ENCODE results near the gene GDPGP1. TPM values are rescaled to one million over a fixed set of nuclear protein-coding genes. Genes with fewer than 3 reads are reported as not detected.

The GDPGP1 gene
- polyA plus RNA-seq, 1 donor from 2014 or later = 4.3 TPM

DNA sequence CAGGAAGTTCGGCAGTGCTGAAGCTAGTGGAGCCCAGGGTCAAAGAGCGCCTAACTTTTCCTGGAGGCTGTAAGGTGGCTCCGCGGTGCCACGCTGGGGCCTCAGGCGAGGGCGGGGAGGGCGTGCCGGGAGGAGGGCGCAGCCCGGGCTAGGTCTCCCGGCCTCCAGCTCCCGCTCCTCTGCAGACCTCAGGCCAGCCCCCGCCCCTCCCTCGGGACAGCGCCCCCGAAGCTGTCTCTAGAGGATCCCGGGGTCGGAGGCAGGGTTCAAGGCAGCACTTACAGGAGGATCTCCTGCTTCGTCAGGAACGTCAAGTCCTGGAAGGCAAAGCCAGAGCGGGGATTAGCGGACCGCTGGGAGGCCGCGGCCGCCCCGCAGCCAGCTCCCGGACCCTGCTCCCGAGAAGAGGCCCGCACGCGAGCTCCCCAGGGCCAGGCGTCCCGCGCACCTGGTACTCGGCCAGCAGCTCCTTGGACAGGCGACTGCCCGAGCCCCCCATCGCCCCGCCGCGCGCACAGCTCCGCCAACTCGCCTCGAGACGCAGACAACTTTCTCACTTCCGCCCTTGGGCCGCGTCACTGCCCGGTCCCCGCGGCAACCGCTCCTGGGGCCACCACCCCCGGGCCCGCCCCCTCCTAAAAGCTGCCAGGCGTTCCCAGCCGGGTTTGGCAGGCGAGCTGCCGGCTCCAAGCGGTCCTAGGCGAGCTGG, 468 bp upstream of the GDPGP1 start, which contains the start of gene CIB1:
CIB1 (minus strand) TSS at position 555 of the 709 bp plus-strand sequence; CDS start at position 499, 56 bp downstream.
- Histone ChIP-seq H3K4me2 (ENCODE audit: low read length) (peak within 1 kb of the TSS; percentile 79), H3K9me3 (ENCODE audit: low read length) (no peaks in the 10 kb centered on the region), H3K9me2 (ENCODE audit: insufficient read depth, low read length) (no peaks in the 10 kb centered on the region), H3F3A (ENCODE audit: insufficient read depth, low read length, poor library complexity, severe bottlenecking) (no peaks in the 10 kb centered on the region), H3K27me3 (ENCODE audit: insufficient read depth, low read depth, low read length) (no peaks in the 10 kb centered on the region), H2AFZ (ENCODE audit: low read depth, low read length) (peak within 1 kb of the TSS; percentile 63), H3K27ac (ENCODE audit: low read length) (peak within 1 kb of the TSS; percentile 59), H3K9ac (ENCODE audit: low read length) (peak within 1 kb of the TSS; percentile 73), H3K79me2 (replicated peaks; ENCODE audit: insufficient read depth, low read length) (no peaks in the 10 kb centered on the region), H4K20me1 (ENCODE audit: insufficient read depth) (no peaks in the 10 kb centered on the region), H3K4me3 (ENCODE audit: low read length) (peak within 1 kb of the TSS; percentile 90), H3K36me3 (ENCODE audit: insufficient read depth, low read length) (no peaks in the 10 kb centered on the region)
- TF ChIP-seq SMC3 (conservative IDR thresholded peaks at IDR 0.05; ENCODE audit: poor library complexity) (peak; percentile 4), TAF1 (IDR thresholded peaks at IDR 0.05; ENCODE audit: low read depth) (peak; percentile 68), MXI1 (conservative IDR thresholded peaks at IDR 0.05; ENCODE audit: poor library complexity, severe bottlenecking) (peak; percentile 62), RAD21 (conservative IDR thresholded peaks at IDR 0.05) (no peak)

DNA sequence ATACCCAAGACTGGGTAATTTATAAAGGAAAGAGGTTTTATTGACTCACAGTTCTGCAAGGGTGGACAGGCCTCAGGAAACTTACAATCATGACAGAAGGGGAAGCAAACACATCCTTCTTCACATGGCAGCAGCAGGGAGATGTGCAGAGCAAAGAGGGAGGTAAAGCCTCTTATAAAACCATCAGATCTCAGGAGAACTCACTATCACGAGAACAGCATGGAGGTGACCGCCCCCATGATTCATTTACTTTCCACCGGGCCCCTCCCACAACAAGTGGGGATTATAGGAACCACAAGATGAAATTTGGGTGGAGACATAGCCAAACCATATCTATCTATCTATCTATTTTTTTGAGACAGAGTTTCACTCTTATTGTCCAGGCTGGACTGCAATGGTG, 5.4 kb downstream of the GDPGP1 start:
- Histone ChIP-seq H4K20me1 (ENCODE audit: insufficient read depth) (no peaks in the 10 kb centered on the region), H3K27ac (ENCODE audit: low read length) (no peak overlapping the region), H2AFZ (ENCODE audit: low read depth, low read length) (no peak overlapping the region), H3K9me3 (ENCODE audit: low read length) (no peaks in the 10 kb centered on the region), H3K4me3 (ENCODE audit: low read length) (no peak overlapping the region), H3K4me2 (ENCODE audit: low read length) (no peak overlapping the region), H3K36me3 (ENCODE audit: insufficient read depth, low read length) (no peaks in the 10 kb centered on the region), H3K27me3 (ENCODE audit: insufficient read depth, low read depth, low read length) (no peaks in the 10 kb centered on the region), H3F3A (ENCODE audit: insufficient read depth, low read length, poor library complexity, severe bottlenecking) (no peaks in the 10 kb centered on the region), H3K9me2 (ENCODE audit: insufficient read depth, low read length) (no peaks in the 10 kb centered on the region), H3K9ac (ENCODE audit: low read length) (no peak overlapping the region), H3K79me2 (replicated peaks; ENCODE audit: insufficient read depth, low read length) (no peaks in the 10 kb centered on the region)
- TF ChIP-seq RAD21 (conservative IDR thresholded peaks at IDR 0.05) (no peak), SMC3 (conservative IDR thresholded peaks at IDR 0.05; ENCODE audit: poor library complexity) (no peak), MXI1 (conservative IDR thresholded peaks at IDR 0.05; ENCODE audit: poor library complexity, severe bottlenecking) (no peak)
- TF ChIP-seq, protein P1, sequence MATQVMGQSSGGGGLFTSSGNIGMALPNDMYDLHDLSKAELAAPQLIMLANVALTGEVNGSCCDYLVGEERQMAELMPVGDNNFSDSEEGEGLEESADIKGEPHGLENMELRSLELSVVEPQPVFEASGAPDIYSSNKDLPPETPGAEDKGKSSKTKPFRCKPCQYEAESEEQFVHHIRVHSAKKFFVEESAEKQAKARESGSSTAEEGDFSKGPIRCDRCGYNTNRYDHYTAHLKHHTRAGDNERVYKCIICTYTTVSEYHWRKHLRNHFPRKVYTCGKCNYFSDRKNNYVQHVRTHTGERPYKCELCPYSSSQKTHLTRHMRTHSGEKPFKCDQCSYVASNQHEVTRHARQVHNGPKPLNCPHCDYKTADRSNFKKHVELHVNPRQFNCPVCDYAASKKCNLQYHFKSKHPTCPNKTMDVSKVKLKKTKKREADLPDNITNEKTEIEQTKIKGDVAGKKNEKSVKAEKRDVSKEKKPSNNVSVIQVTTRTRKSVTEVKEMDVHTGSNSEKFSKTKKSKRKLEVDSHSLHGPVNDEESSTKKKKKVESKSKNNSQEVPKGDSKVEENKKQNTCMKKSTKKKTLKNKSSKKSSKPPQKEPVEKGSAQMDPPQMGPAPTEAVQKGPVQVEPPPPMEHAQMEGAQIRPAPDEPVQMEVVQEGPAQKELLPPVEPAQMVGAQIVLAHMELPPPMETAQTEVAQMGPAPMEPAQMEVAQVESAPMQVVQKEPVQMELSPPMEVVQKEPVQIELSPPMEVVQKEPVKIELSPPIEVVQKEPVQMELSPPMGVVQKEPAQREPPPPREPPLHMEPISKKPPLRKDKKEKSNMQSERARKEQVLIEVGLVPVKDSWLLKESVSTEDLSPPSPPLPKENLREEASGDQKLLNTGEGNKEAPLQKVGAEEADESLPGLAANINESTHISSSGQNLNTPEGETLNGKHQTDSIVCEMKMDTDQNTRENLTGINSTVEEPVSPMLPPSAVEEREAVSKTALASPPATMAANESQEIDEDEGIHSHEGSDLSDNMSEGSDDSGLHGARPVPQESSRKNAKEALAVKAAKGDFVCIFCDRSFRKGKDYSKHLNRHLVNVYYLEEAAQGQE (IDR thresholded peaks at IDR 0.05; ENCODE audit: borderline replicate concordance) = no peak

DNA sequence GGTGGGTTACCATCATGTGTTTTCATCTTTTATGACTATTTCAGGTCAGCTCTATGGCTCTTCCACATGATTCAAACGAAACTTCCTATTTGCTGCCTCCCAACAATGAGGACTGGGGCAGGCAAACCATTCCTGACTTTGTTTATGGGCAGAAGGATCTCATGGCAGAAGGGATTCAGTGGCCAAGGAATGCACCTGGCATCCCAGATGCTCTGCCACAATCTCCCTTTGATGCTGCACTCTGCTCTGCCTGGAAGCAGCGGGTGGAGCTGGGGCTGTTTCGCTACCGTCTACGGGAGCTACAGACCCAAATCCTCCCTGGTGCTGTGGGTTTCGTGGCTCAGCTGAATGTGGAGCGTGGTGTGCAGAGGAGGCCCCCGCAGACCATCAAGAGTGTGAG, 6.8 kb downstream of the GDPGP1 start:
- Histone ChIP-seq H3K27ac (ENCODE audit: low read length) (no peak overlapping the region), H3K27me3 (ENCODE audit: insufficient read depth, low read depth, low read length) (no peaks in the 10 kb centered on the region), H3K4me3 (ENCODE audit: low read length) (no peak overlapping the region), H3K9me3 (ENCODE audit: low read length) (no peaks in the 10 kb centered on the region), H3K9ac (ENCODE audit: low read length) (no peak overlapping the region), H3F3A (ENCODE audit: insufficient read depth, low read length, poor library complexity, severe bottlenecking) (no peaks in the 10 kb centered on the region), H3K36me3 (ENCODE audit: insufficient read depth, low read length) (no peaks in the 10 kb centered on the region), H3K4me2 (ENCODE audit: low read length) (no peak overlapping the region), H2AFZ (ENCODE audit: low read depth, low read length) (no peak overlapping the region), H3K79me2 (replicated peaks; ENCODE audit: insufficient read depth, low read length) (no peaks in the 10 kb centered on the region), H4K20me1 (ENCODE audit: insufficient read depth) (no peaks in the 10 kb centered on the region), H3K9me2 (ENCODE audit: insufficient read depth, low read length) (no peaks in the 10 kb centered on the region)
- TF ChIP-seq SMC3 (conservative IDR thresholded peaks at IDR 0.05; ENCODE audit: poor library complexity) (no peak), EZH2 (IDR thresholded peaks at IDR 0.05; ENCODE audit: borderline replicate concordance, insufficient read depth, low read length, poor library complexity, severe bottlenecking) (no peak), TAF1 (IDR thresholded peaks at IDR 0.05; ENCODE audit: low read depth) (no peak), EP300 (conservative IDR thresholded peaks at IDR 0.05; ENCODE audit: poor library complexity, severe bottlenecking) (no peak), POLR2AphosphoS5 (IDR thresholded peaks at IDR 0.05) (no peak), RAD21 (conservative IDR thresholded peaks at IDR 0.05) (no peak), MXI1 (conservative IDR thresholded peaks at IDR 0.05; ENCODE audit: poor library complexity, severe bottlenecking) (no peak)
- TF ChIP-seq, protein P2, sequence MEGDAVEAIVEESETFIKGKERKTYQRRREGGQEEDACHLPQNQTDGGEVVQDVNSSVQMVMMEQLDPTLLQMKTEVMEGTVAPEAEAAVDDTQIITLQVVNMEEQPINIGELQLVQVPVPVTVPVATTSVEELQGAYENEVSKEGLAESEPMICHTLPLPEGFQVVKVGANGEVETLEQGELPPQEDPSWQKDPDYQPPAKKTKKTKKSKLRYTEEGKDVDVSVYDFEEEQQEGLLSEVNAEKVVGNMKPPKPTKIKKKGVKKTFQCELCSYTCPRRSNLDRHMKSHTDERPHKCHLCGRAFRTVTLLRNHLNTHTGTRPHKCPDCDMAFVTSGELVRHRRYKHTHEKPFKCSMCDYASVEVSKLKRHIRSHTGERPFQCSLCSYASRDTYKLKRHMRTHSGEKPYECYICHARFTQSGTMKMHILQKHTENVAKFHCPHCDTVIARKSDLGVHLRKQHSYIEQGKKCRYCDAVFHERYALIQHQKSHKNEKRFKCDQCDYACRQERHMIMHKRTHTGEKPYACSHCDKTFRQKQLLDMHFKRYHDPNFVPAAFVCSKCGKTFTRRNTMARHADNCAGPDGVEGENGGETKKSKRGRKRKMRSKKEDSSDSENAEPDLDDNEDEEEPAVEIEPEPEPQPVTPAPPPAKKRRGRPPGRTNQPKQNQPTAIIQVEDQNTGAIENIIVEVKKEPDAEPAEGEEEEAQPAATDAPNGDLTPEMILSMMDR (IDR thresholded peaks at IDR 0.05; ENCODE audit: poor library complexity, severe bottlenecking) = no peak
- TF ChIP-seq, protein P1 (IDR thresholded peaks at IDR 0.05; ENCODE audit: borderline replicate concordance) = no peak

Measured in neural cell (in vitro differentiated cells).